ACC112 (cell line): ENCODE data around the gene PHF3.
A peak's percentile ranks its signal among the peaks of the same experiment; 100 is the strongest.

ENCODE experiments used
- H2AFZ ChIP-seq: fragments of 200-600 bp; sonication (generic); one replicate; pipeline ENCODE4 v1.6.0; 2017; ENCODE audit warnings: antibody characterized with exemption, low read length; ENCODE audit not compliant: unreplicated experiment
- H3K27ac ChIP-seq: fragments of 200-600 bp; sonication (generic); 2 replicates; pipeline ENCODE4 v1.5.1; 2014; ENCODE audit warnings: low read depth, mild to moderate bottlenecking, antibody characterized with exemption, low read length, moderate library complexity
- H3K27me3 ChIP-seq: fragments of 200-600 bp; sonication (generic); 2 replicates; pipeline ENCODE4 v1.6.1; 2014; ENCODE audit warnings: mild to moderate bottlenecking, antibody characterized with exemption, low read length, moderate library complexity, mixed read lengths; ENCODE audit not compliant: insufficient read depth
- H3K36me3 ChIP-seq: fragments of 200-600 bp; sonication (generic); 2 replicates; pipeline ENCODE4 v1.6.1; 2016; ENCODE audit warnings: mild to moderate bottlenecking, antibody characterized with exemption, low read length, moderate library complexity, mixed read lengths; ENCODE audit not compliant: insufficient read depth
- H3K4me1 ChIP-seq: fragments of 200-600 bp; sonication (generic); one replicate; pipeline ENCODE4 v1.6.1; 2016; ENCODE audit warnings: low read length, mixed read lengths; ENCODE audit not compliant: insufficient read depth, unreplicated experiment, control insufficient read depth
- H3K4me3 ChIP-seq: fragments of 200-600 bp; sonication (generic); 2 replicates; pipeline ENCODE4 v1.5.1; 2014; ENCODE audit warnings: mild to moderate bottlenecking, low read depth, low read length
- H3K79me2 ChIP-seq: fragments of 200-600 bp; sonication (generic); one replicate; pipeline ENCODE4 v1.6.0; 2016; ENCODE audit warnings: low read length; ENCODE audit not compliant: control insufficient read depth, unreplicated experiment, insufficient read depth

The PHF3 gene, protein sequence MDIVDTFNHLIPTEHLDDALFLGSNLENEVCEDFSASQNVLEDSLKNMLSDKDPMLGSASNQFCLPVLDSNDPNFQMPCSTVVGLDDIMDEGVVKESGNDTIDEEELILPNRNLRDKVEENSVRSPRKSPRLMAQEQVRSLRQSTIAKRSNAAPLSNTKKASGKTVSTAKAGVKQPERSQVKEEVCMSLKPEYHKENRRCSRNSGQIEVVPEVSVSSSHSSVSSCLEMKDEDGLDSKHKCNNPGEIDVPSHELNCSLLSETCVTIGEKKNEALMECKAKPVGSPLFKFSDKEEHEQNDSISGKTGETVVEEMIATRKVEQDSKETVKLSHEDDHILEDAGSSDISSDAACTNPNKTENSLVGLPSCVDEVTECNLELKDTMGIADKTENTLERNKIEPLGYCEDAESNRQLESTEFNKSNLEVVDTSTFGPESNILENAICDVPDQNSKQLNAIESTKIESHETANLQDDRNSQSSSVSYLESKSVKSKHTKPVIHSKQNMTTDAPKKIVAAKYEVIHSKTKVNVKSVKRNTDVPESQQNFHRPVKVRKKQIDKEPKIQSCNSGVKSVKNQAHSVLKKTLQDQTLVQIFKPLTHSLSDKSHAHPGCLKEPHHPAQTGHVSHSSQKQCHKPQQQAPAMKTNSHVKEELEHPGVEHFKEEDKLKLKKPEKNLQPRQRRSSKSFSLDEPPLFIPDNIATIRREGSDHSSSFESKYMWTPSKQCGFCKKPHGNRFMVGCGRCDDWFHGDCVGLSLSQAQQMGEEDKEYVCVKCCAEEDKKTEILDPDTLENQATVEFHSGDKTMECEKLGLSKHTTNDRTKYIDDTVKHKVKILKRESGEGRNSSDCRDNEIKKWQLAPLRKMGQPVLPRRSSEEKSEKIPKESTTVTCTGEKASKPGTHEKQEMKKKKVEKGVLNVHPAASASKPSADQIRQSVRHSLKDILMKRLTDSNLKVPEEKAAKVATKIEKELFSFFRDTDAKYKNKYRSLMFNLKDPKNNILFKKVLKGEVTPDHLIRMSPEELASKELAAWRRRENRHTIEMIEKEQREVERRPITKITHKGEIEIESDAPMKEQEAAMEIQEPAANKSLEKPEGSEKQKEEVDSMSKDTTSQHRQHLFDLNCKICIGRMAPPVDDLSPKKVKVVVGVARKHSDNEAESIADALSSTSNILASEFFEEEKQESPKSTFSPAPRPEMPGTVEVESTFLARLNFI (N-terminal part only)

DNA sequence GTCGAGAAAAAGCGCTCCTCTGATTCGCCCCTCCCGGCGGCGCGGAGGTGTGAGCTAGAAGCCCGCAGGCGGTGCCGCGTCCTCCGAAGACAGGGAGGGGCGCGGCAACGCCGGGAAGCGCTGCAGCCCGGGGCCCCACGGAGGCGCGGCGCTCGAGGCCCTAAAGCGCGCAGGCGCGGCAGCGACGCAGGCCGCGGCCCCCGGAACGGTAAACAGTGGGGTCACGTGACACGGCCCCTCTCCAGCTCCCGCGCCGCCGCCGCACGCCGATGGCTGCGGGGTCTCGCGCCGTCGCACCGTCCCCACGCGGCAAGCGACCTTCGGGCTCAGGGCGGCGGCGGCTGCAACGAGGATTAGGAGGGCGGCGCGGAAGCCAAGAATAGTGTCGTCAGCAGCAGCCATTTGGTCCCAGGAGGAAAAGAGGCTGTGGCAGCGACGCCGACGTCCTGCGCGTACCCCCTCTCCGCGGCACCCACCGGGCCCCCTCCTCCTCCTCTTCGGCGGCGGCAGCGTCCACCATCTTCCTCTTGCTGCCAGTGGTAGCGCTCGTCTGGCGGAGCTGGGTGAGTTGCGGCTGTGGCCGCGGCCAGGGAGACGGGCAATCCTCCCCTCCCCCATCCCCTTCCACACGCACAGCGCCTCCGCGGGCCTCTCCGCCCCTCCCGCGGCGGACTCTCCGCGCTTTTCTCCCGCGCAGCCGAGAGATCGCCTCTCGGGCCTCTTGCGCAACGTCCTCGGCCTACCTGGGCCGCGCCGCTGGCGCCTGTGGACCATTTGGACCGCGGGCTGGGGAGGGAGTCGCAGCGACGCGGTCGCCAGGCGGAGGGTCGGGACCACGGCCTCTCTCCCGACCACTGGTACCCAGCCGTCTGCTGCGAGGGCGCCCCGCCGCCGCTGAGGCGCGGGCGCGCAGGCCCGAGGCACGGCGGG lies at the start of gene PHF3:
Gene PHF3 (plus strand): TSS at position 215 of the 930 bp plus-strand sequence. CDS start 10,750 bp downstream, outside the sequence.
- no peaks in the 10 kb centered on the region for H3K36me3 ChIP-seq
- H3K79me2 ChIP-seq: peaks cover 48% of the 10 kb centered on the region
- H3K27ac ChIP-seq: peak within 1 kb of the TSS; percentile 82
- H2AFZ ChIP-seq: peak within 1 kb of the TSS; percentile 95
- H3K27me3 ChIP-seq: no peaks in the 10 kb centered on the region
- H3K4me3 ChIP-seq: peak within 1 kb of the TSS; percentile 88
- peaks cover 22% of the 10 kb centered on the region for H3K4me1 ChIP-seq

GRCh38 chr6:63589952-63590411 lies 45.6 kb upstream of the PHF3 start:
- H2AFZ ChIP-seq: no peak overlapping the region
- H3K36me3 ChIP-seq: no peaks in the 10 kb centered on the region
- H3K27me3 ChIP-seq: no peaks in the 10 kb centered on the region
- H3K4me3 ChIP-seq: no peak overlapping the region
- H3K79me2 ChIP-seq: no peaks in the 10 kb centered on the region
- no peak overlapping the region for H3K27ac ChIP-seq
- no peaks in the 10 kb centered on the region for H3K4me1 ChIP-seq

DNA sequence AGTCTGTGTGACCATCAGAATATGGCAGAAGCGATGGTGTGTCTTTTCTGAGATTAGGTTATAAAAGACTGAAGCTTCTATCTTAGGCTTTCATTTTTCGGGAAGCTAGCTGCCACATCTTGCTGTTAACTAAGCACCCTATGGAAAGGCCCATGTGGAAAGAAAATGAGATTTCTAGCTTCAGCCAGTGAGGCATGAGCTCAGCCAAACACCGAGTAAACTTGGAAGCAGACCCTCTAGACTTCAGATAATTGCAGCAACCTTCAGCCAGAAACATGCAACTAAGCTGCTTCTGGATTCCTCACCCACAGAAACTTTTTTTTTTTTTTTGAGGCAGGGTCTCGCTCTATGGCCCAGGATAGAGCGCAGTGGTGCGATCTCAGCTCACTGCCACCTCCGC lies 42.7 kb upstream of the PHF3 start:
- Histone ChIP-seq H3K27me3 (no peaks in the 10 kb centered on the region), H3K4me1 (peaks cover 4% of the 10 kb centered on the region), H3K4me3 (no peak overlapping the region), H2AFZ (no peak overlapping the region), H3K36me3 (no peaks in the 10 kb centered on the region), H3K27ac (no peak overlapping the region), H3K79me2 (no peaks in the 10 kb centered on the region)

DNA sequence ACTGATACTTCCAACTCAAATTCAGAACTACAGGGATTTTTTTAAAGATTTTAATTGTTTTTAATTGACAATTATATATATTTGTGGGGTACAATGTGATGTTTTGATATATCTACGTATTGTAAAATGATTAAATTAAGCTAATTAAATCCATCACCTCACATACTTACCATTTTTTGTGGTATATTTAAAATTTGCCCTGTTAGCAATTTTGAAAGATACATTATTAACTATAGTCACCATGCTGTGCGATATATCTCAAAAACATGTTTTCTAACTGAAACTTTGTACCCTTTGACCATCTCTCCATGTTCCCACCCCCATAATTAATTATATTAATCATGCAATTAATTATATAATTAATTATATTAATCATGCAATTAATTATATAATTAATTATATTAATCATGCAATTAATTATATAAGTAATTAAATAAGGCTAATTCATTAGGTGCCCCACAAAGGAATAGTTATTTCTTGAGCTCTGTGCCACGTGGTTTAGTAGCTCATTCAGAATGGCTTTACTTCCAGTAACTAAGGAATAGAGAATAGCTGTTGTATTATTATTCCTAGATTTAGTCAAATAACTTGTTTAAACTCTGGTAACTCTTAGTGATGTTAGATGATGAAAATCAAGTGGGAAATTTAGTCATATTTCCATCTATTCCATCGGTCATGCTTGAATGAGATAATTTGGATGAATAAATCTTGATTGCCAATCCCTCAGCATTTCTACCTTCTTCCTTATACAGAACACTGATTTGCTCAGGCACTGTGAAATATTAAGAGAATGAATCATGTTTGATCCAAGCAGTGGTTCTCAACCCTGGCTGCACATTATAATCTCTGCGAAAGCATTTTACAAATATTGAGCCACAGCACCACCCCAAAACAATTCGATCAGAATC lies 38.2 kb upstream of the PHF3 start:
- H3K4me3 ChIP-seq: peak overlapping the region; percentile 80
- no peaks in the 10 kb centered on the region for H3K36me3 ChIP-seq
- H3K27ac ChIP-seq: no peak overlapping the region
- H2AFZ ChIP-seq: peak overlapping the region; percentile 78
- no peaks in the 10 kb centered on the region for H3K27me3 ChIP-seq
- H3K4me1 ChIP-seq: peaks cover 5% of the 10 kb centered on the region
- no peaks in the 10 kb centered on the region for H3K79me2 ChIP-seq

DNA sequence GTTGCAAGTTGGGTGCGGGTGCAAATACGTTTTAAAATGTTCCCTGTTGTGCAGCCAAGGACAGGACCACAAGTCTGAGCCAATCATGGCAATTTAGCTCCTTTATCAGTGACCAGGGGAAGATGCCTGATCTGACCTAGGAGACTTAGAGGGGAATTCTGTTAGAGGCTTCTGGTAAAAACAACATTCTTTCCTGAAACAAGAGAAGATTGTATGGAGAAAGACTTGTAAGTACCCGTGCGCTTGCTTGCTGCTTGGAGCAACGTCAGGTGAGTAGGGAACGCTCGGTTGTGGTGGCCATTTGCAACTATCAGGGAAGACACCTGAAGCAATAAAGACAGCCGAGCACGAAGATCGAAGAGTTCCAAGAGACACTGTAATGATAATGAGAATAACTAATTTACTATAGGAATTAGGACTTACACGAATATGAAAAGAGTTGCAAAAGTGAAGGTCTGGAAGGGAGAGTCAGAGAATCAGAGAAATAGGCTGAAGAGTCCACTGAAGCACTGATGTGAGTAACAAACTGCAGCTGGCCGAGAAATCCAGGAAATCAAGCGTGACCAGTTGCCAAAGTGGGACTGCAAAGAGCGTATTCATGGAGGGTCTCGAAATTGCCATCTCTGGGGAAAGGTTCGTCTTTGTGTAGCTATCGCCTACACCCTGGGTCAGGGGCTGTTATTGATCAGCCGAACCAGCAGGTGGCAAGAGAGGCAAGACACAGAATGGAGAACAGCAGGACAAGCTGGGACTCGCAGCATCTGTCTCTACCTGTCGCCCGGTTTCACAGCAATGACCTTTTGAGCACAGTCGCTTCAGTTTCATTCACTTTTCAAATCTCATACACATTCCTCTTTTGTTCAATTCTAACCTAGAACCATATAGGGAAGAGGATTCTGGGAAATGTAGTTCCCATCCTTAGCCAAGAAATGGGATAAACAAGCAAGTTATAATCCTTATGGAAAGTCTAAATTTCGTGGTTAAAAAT lies 37.3 kb upstream of the PHF3 start:
- H2AFZ ChIP-seq: peak overlapping the region; percentile 78
- no peak overlapping the region for H3K27ac ChIP-seq

DNA sequence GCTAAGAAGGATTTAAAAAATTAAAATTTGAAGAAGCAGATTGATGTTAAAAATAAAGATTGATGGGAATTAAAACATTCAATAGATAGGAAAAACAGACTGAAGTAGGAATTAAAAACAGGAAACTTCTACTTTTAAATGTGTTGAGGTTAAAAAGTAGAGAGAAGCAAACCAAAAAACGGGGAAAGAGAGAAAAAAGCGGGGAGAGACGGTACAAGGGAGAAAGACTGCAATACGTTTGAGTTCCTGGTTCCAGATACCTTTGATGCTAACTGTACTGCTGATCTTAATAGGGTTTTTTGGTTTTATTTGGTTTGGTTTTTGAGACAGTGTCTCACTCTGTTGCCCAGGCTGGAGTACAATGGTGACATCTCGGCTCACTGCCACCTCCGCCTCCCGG lies 36.4 kb upstream of the PHF3 start:
- H3K27ac ChIP-seq: no peak overlapping the region
- no peak overlapping the region; the same call in 1 of the 2 replicates for H3K4me3 ChIP-seq

More for the DNA sequence above, 37.3 kb upstream of the PHF3 start:
- peak overlapping the region; percentile 80 for H3K4me3 ChIP-seq
- peaks cover 5% of the 10 kb centered on the region for H3K4me1 ChIP-seq
- no peaks in the 10 kb centered on the region for H3K79me2 ChIP-seq
- no peaks in the 10 kb centered on the region for H3K36me3 ChIP-seq
- H3K27me3 ChIP-seq: no peaks in the 10 kb centered on the region

GRCh38 chr6:63600136-63600535 lies 35.5 kb upstream of the PHF3 start:
- H2AFZ ChIP-seq: peak overlapping the region; percentile 67
- 0 out of 2 replicates have a peak overlapping the region, but pooled peaks have one; percentile 24 for H3K4me3 ChIP-seq
- H3K27ac ChIP-seq: no peak overlapping the region
- H3K79me2 ChIP-seq: no peaks in the 10 kb centered on the region
- peaks cover 5% of the 10 kb centered on the region for H3K4me1 ChIP-seq
- H3K36me3 ChIP-seq: no peaks in the 10 kb centered on the region
- H3K27me3 ChIP-seq: no peaks in the 10 kb centered on the region

More for the DNA sequence above, 36.4 kb upstream of the PHF3 start:
- Histone ChIP-seq H3K36me3 (no peaks in the 10 kb centered on the region), H3K27me3 (no peaks in the 10 kb centered on the region), H2AFZ (peak overlapping the region; percentile 78), H3K4me1 (peaks cover 5% of the 10 kb centered on the region), H3K79me2 (no peaks in the 10 kb centered on the region)

- no peak overlapping the region for H3K27ac ChIP-seq
- no peaks in the 10 kb centered on the region for H3K79me2 ChIP-seq
- H3K36me3 ChIP-seq: no peaks in the 10 kb centered on the region
- no peaks in the 10 kb centered on the region for H3K4me1 ChIP-seq
- H3K4me3 ChIP-seq: no peak overlapping the region
- H2AFZ ChIP-seq: no peak overlapping the region
- H3K27me3 ChIP-seq: no peaks in the 10 kb centered on the region
These were observed 26.4 kb upstream of the PHF3 start for GRCh38 chr6:63609231-63609630.
